SK-N-SH treated with all-trans-retinoic acid at 6 μM for 48 hours (cell line): ENCODE results near the gene AMOTL2.

Experiments used
- ATAC-seq: fragments of 200-7000 bp; cut with Tn5 transposase; 3 replicates; pipeline ENCODE4 v1.9.1; 2020; ENCODE audit warnings: mild to moderate bottlenecking, moderate library complexity
- ARNTL ChIP-seq: fragments of 450-650 bp; formaldehyde crosslinking; IDR thresholded peaks from 2 replicates; pipeline ENCODE4 v1.5.0; 2020; ENCODE audit warnings: low read depth, mild to moderate bottlenecking, moderate library complexity, borderline replicate concordance
- BACH2 ChIP-seq: fragments of 250-450 bp; sonication (Bioruptor Pico); IDR thresholded peaks from 2 replicates; pipeline ENCODE4 v1.9.0; 2021; ENCODE audit warnings: mild to moderate bottlenecking, borderline replicate concordance
- CSDC2 ChIP-seq: fragments of 250-450 bp; sonication (Bioruptor Pico); IDR thresholded peaks from 2 replicates; pipeline ENCODE4 v1.5.0; 2020; ENCODE audit warnings: mild to moderate bottlenecking, moderate library complexity
- ESRRG ChIP-seq: fragments of 250-450 bp; sonication (Bioruptor Pico); IDR thresholded peaks from 2 replicates; pipeline ENCODE4 v1.6.1; 2021; ENCODE audit warnings: mild to moderate bottlenecking
- GLIS3 ChIP-seq: fragments of 250-450 bp; sonication (Bioruptor Pico); IDR thresholded peaks from 2 replicates; pipeline ENCODE4 v1.5.0; 2020; ENCODE audit warnings: mild to moderate bottlenecking, moderate library complexity
- ISL1 ChIP-seq: fragments of 250-450 bp; sonication (Bioruptor Pico); IDR thresholded peaks from 2 replicates; pipeline ENCODE4 v2.1.2; 2022; ENCODE audit warnings: mild to moderate bottlenecking, moderate library complexity
- OSR1 ChIP-seq: fragments of 250-450 bp; sonication (Bioruptor Pico); IDR thresholded peaks from 2 replicates; pipeline ENCODE4 v1.8.0; 2022; ENCODE audit warnings: moderate library complexity, mild to moderate bottlenecking, inconsistent platforms
- POU6F1 ChIP-seq: fragments of 250-450 bp; sonication (Bioruptor Pico); IDR thresholded peaks from 2 replicates; pipeline ENCODE4 v1.8.0; 2021; ENCODE audit warnings: low read depth, mild to moderate bottlenecking, moderate library complexity, borderline replicate concordance
- PPARA ChIP-seq: fragments of 250-450 bp; sonication (Bioruptor Pico); IDR thresholded peaks from 2 replicates; pipeline ENCODE4 v1.5.0; 2020; ENCODE audit warnings: mild to moderate bottlenecking, borderline replicate concordance
- RARB ChIP-seq: fragments of 250-450 bp; sonication (Bioruptor Pico); IDR thresholded peaks from 2 replicates; pipeline ENCODE4 v1.8.0; 2021; ENCODE audit warnings: mild to moderate bottlenecking, moderate library complexity
- SNAI2 ChIP-seq: fragments of 250-450 bp; sonication (Bioruptor Pico); IDR thresholded peaks from 2 replicates; pipeline ENCODE4 v1.5.0; 2020; ENCODE audit warnings: mild to moderate bottlenecking, moderate library complexity
- TOX ChIP-seq: fragments of 250-450 bp; sonication (Bioruptor Pico); IDR thresholded peaks from 2 replicates; pipeline ENCODE4 v1.8.0; 2021; ENCODE audit warnings: mild to moderate bottlenecking, moderate library complexity, borderline replicate concordance
- ZC3H10 ChIP-seq: fragments of 250-450 bp; sonication (Bioruptor Pico); IDR thresholded peaks from 2 replicates; pipeline ENCODE4 v1.5.1; 2021; ENCODE audit warnings: mild to moderate bottlenecking, moderate library complexity
- ZFP3 ChIP-seq: fragments of 250-450 bp; sonication (Bioruptor Pico); IDR thresholded peaks from 2 replicates; pipeline ENCODE4 v1.5.0; 2020; ENCODE audit warnings: mild to moderate bottlenecking, moderate library complexity
- ZFP30 ChIP-seq: fragments of 450-650 bp; formaldehyde crosslinking; IDR thresholded peaks from 2 replicates; pipeline ENCODE4 v1.5.0; 2022; ENCODE audit warnings: mild to moderate bottlenecking, moderate library complexity
- ZNF565 ChIP-seq: fragments of 450-650 bp; formaldehyde crosslinking; conservative IDR thresholded peaks from 2 replicates; pipeline ENCODE4 v1.5.0; 2020; ENCODE audit warnings: low read depth, mild to moderate bottlenecking, moderate library complexity
- ZNF70 ChIP-seq: fragments of 450-650 bp; formaldehyde crosslinking; IDR thresholded peaks from 2 replicates; pipeline ENCODE4 v1.5.0; 2020; ENCODE audit warnings: mild to moderate bottlenecking, moderate library complexity
- TF ChIP-seq, protein P1 (sequence below): fragments of 250-450 bp; sonication (Bioruptor Pico); IDR thresholded peaks from 2 replicates; pipeline ENCODE4 v1.5.1; 2020; ENCODE audit warnings: low read depth, mild to moderate bottlenecking, moderate library complexity
- TF ChIP-seq, protein P2 (sequence below): fragments of 250-450 bp; sonication (Bioruptor Pico); IDR thresholded peaks from 2 replicates; pipeline ENCODE4 v1.8.0; 2020; ENCODE audit warnings: mild to moderate bottlenecking, moderate library complexity, borderline replicate concordance
- TF ChIP-seq, protein P3 (sequence below): fragments of 250-450 bp; sonication (Bioruptor Pico); IDR thresholded peaks from 2 replicates; pipeline ENCODE4 v1.5.1; 2021; ENCODE audit warnings: mild to moderate bottlenecking, moderate library complexity

AMOTL2 gene

DNA sequence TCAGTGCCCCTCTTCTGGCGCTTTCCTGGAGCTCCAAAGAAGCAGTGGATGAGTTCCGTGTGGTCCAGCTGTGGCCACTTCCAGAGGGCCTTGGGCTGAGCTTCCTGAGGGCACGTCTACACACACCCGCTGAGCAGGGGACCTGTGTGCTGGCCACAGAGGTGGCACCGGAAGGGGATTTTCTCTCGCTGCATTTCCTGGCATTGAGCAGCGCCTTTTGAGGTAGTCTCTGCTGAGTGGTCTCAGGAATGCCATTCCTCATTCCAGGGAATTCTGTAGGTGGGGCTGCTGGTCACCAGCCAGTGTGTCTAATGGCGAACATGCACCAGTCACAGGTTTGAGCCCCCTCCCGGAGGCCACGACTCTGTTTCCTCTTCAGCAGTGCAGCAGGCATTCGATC, 48.1 kb downstream of the AMOTL2 start:
- ATAC-seq: no peak
- TF ChIP-seq RARB (no peak), ESRRG (CRISPR knock-in tag) (no peak), ZNF70 (CRISPR knock-in tag) (no peak), TOX (CRISPR knock-in tag) (no peak), ZC3H10 (CRISPR knock-in tag) (no peak), ISL1 (no peak), BACH2 (CRISPR knock-in tag) (no peak), ZFP30 (CRISPR knock-in tag) (no peak), OSR1 (CRISPR knock-in tag) (no peak), ZNF565 (CRISPR knock-in tag) (no peak), ARNTL (CRISPR knock-in tag) (no peak)
- TF ChIP-seq, protein P1, sequence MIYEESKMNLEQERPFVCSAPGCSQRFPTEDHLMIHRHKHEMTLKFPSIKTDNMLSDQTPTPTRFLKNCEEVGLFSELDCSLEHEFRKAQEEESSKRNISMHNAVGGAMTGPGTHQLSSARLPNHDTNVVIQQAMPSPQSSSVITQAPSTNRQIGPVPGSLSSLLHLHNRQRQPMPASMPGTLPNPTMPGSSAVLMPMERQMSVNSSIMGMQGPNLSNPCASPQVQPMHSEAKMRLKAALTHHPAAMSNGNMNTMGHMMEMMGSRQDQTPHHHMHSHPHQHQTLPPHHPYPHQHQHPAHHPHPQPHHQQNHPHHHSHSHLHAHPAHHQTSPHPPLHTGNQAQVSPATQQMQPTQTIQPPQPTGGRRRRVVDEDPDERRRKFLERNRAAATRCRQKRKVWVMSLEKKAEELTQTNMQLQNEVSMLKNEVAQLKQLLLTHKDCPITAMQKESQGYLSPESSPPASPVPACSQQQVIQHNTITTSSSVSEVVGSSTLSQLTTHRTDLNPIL: no peak

GRCh38 chr3:134325706-134326105, 48.5 kb downstream of the AMOTL2 start:
- TF ChIP-seq CSDC2 (CRISPR knock-in tag): no peak
- TF ChIP-seq BACH2 (CRISPR knock-in tag): no peak
- no peak for TF ChIP-seq ZFP30 (CRISPR knock-in tag)
- no peak for TF ChIP-seq POU6F1
- TF ChIP-seq ESRRG (CRISPR knock-in tag): no peak
- no peak for TF ChIP-seq ZFP3 (CRISPR knock-in tag)
- no peak for TF ChIP-seq GLIS3
- TF ChIP-seq RARB: no peak
- TF ChIP-seq ZNF70 (CRISPR knock-in tag): no peak
- no peak for TF ChIP-seq PPARA (CRISPR knock-in tag)
- TF ChIP-seq ZC3H10 (CRISPR knock-in tag): no peak
- TF ChIP-seq, protein P2, sequence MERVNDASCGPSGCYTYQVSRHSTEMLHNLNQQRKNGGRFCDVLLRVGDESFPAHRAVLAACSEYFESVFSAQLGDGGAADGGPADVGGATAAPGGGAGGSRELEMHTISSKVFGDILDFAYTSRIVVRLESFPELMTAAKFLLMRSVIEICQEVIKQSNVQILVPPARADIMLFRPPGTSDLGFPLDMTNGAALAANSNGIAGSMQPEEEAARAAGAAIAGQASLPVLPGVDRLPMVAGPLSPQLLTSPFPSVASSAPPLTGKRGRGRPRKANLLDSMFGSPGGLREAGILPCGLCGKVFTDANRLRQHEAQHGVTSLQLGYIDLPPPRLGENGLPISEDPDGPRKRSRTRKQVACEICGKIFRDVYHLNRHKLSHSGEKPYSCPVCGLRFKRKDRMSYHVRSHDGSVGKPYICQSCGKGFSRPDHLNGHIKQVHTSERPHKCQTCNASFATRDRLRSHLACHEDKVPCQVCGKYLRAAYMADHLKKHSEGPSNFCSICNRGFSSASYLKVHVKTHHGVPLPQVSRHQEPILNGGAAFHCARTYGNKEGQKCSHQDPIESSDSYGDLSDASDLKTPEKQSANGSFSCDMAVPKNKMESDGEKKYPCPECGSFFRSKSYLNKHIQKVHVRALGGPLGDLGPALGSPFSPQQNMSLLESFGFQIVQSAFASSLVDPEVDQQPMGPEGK (CRISPR knock-in tag): no peak
- TF ChIP-seq ARNTL (CRISPR knock-in tag): no peak
- TF ChIP-seq, protein P3, sequence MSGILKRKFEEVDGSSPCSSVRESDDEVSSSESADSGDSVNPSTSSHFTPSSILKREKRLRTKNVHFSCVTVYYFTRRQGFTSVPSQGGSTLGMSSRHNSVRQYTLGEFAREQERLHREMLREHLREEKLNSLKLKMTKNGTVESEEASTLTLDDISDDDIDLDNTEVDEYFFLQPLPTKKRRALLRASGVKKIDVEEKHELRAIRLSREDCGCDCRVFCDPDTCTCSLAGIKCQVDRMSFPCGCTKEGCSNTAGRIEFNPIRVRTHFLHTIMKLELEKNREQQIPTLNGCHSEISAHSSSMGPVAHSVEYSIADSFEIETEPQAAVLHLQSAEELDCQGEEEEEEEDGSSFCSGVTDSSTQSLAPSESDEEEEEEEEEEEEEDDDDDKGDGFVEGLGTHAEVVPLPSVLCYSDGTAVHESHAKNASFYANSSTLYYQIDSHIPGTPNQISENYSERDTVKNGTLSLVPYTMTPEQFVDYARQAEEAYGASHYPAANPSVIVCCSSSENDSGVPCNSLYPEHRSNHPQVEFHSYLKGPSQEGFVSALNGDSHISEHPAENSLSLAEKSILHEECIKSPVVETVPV: no peak
- TF ChIP-seq, all 23 proteins: peak for 0
- no peak for ATAC-seq

- TF ChIP-seq BACH2 (CRISPR knock-in tag): no peak
- ATAC-seq: no peak
Observed at GRCh38 chr3:134325061-134325705, 49.1 kb downstream of the AMOTL2 start.

DNA sequence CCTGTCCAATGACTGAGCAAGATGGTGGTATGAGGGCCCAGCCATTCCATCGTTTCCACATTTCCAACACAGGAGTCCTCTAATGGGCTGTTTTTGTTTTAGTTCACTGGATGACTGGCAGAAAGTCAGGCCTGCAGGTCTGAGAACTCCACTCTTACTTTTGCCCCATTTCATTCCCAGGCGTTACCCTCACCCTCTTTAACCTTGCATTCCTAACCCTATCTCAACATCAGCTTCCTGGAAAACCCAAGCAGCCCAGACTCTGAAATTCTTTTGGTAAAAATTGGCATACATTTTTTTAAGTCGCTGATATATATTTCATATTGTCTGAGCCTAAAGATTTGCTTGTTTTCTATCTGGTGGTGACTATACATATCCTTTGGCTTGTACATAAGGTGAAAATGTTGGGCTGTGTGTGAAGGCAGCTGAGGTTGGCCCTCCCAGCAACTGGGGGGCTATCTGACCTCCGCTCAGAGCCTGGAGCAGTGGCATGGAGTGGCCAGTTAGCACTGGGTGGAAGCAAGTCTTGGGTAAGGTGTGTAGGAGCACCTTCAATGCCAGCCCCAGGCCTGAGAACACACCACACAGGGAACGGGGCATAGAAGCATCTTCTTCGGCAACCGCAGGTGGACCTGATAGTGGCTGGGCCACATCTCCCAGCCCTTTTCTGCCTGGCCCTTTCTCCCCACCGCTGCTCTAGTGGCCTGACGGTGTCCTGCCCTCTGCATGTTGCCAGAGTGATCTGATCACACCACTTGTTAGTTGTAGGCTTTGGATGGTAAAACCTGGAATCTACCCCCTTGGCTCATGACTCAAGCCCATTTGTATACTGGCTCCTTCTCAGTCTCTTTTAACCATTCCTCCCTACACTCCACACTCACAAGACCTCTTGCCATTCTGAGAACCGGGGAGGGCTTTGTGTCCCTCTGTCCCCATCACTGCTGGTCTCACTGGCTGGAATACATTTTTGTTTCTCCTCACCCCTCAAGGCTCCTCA, 50.0 kb downstream of the AMOTL2 start:
- no peak for ATAC-seq
- no peak for TF ChIP-seq GLIS3
- TF ChIP-seq SNAI2 (CRISPR knock-in tag): no peak
